ENCODE results near the gene SFSWAP.
A peak's percentile ranks its signal among the peaks of the same experiment; 100 is the strongest.
"Not testable (repeated sequence)": the region's sequence is repeated elsewhere in the genome, so short reads cannot be mapped to it uniquely, and the experiment has no call there.

SFSWAP gene

DNA sequence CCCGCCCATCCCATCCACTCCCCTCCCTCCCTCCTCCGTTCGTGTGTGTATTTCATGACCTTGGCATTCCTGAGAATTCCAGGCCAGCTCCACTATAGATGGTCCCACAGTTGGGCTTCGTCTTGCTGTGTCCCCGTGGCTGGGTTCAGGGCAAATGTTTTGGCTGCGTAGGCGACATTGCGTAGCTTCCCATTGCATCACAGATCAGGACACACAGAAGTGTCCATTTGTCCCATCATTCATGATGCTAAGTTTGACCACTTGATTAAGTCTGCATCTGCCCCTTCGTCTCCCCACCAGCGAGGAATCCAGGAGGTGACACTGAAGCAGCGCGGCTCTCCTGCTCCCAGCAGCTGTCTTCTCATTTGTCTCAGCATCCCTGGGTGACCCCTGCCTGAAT, 78.7 kb downstream of the SFSWAP start:
- no peak for DNase-seq (ENCODE audit: low read depth)

DNA sequence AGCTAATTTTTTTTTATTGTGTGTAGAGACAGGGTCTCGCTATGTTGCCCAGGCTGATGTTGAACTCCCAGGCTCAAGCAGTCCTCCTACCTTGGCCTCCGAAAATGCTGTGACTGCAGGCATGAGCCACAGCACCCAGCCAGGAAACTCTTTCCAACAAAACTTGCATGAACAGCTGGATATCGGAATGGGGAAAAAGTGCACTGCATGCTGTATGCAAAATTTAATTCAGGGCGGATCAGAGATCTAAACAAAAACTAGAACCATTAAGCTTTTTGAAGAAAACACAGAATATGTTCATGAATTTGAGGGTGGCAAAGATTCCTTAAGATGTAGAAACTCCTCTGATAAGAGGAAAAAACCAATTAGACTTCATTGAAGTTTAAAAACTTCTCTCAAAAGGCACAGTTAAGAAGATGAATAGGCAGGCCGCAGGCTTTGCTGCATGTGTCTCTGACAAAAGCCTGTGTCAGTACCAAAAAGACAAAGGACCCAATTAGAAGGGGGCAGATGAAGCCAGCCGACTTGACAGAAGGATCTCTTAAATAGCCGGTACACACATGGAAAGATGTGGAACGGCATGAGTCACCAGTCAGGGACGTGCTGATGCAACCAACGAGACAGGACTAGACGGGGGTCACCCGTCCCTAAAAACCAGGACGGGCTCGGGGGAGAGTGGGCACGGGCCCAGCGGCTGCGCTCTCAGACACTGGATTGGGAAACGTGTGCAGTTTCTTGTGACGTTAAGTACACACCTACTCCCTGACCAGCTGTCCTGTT, 82.5 kb downstream of the SFSWAP start:
- DNase-seq (ENCODE audit: low read depth), result no peak

DNA sequence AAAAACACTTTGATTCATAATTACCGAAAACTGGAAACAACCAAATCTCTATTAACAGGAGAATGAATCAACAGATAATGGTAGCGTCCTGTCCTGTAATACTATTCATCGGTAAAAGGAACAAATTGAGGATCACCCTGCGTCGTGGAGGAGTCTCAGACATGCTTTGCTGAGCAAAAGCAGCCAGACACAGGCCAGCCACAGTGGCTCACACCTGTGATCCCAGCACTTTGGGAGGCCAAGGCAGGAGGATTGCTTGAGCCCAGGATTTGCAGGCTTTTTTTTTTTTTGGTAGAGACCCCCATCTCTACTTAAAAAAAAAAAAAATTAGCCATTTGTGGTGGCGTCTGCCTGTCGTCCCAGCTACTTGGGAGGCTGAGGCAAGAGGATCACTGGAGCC, 83.2 kb downstream of the SFSWAP start:
- DNase-seq (ENCODE audit: low read depth), result no peak

DNA sequence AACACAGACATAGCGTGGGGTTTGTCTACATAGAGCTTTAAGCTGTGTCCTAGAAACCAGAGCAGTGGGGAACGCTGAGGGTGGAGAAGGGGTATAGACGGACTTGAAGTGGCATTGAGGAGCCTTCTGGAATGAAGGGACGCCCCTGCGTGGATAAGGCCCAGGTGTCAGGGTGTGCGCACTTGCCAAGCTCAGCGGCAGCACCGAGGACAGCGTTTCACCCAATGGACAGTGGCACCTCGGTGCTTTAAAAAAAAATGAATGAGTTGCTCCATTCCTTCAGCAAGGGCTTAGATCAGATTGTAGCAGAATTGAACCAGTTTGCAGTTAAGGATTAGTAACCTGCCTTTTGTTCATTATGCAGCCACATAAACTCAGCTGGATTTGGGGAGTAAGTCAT, 83.7 kb downstream of the SFSWAP start:
- DNase-seq (ENCODE audit: low read depth), result no peak

DNA sequence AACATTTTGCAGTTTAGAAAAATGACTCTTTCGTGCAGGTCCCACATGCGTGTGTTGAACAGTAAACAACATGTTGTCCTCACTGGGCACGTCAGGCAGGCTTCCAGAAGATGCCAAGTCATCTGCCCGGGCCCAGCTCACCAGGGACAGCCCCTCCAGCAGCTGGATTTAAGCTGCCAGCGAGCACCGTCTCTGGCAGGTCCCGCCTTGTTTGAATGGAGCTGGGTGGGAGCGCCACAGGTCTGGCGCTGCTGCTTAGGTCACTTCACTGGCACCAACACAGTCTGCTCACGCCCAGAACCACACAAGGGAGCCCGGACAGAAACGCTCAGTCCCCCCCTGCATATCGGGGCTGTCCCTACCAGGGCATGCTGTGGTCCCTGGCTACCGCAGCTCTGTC, 84.2 kb downstream of the SFSWAP start:
- DNase-seq (ENCODE audit: low read depth), result no peak

DNA sequence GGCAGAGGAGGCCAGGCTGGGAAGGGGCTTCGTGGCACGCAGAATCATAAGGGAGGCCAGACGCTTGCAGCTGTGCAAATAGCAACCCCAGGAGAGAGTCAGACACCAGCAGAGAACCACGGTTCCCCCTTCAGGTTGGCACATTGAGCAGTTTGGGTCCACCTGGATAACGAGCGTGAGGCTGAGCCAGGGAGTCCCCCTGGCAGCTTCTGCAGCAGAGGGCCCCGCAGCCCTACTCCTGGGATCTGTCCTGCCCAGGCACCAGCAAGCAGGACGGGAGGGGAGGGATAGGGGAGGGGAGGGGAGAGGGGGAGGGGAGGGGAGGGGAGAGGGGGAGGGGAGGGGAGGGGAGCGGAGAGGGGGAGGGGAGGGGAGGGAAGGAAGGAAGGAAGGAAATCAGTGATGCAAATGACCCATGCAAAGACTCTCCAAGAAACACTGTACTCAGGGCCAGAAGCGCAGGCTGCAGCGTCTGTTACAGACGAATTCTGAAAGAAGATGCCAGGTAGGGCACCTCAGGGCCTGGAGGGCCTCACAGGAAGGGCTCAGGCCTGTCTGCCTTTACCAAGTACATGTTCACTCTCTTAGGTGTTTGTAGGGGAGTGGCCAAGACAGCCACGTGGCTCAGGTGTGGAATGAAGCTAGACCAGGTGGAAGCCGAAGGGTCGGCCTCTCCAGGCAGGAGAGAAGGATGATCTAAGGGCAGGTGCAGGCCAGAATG, 85.0 kb downstream of the SFSWAP start:
- no peak for DNase-seq (ENCODE audit: low read depth)

DNA sequence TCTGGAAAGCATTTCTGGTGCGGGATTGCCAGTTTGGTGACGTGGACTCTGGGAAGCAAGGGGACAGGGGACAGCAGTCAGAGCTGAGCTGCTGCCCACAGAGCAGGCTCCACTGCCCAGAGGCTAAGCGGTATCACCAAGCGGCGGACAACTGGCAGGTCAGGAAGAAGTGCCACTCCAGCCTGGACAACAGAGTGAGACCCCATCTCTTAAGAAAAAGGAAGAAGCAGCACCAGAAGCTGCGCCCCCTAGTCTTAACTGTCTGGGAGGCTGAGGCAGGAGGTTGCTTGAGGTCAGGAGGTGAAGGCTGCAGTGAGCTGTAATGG, 85.5 kb downstream of the SFSWAP start:
- no peak for DNase-seq (ENCODE audit: low read depth)

DNA sequence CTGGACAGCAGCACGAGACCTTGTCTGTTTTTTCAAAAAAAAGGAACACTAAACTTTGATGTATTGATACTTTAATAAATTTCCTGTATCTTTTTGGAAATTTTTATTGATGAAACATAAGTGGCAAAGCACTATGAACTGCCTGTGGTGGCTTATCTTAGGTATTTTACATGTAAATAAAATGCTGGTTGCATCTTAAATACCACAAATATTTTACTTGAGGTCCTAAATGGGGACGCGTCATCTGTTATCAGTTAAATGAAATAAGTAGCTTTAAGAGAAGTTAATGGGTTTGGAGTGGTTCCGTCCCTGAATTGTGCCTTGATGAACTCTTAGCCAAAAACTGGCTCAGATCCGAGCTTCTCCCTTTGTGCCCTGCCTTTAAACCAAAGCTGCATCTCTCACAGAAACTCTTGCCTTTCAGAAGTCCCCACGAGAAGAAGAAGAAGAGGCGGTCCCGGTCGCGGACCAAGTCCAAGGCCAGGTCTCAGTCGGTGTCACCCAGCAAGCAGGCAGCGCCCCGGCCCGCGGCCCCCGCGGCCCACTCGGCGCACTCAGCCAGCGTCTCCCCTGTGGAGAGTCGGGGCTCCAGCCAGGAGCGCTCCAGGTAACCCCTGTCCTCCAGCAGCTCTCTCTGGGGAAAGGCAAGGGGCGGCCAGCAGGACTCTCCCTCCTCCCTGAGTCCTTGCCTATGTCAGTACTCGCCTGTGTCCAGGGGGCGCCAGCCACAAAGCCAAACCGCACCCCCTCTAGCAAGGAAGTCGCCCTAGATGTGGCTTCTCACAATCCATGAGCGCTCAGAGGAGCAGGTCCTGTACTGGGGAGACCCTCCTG, 86.1 kb downstream of the SFSWAP start:
- DNase-seq (ENCODE audit: low read depth), result no peak

DNA sequence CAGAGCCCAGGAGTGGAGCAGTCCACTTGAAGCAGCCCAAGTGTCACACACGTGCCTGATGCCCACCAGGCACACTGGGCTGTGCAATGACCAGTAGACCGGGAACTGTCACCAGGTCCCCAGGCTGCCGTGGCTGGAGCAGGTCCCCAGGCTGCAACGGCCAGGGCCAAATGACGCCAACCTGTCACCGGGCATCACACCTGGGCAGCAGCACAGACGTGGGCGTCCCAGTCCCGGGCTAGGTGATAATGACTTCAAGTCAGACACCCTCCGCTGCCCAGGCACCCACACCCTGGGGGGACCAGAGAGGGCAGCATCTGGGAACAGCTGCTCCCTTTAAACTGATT, 86.7 kb downstream of the SFSWAP start:
- no peak for DNase-seq (ENCODE audit: low read depth)

DNA sequence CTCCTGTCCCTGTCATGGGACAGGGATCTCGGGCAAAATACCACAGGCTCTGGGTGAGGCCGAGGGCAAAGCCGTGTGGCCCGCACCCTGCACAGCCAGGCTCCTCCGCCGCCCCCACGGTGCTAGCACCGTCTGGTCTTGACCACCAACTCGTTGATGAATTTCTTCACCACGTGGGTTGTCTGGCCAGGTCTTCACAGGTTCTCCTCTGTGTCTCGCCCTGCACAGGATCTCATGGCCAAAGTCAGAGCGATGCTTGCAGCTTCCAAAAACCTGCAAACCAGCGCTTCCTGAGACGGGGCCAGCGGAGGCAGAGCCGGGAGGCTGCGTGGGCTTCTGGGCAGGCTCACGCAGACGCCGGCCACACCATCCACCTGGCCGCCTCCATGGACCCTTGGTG, 88.3 kb downstream of the SFSWAP start:
- no peak for DNase-seq (ENCODE audit: low read depth)

DNA sequence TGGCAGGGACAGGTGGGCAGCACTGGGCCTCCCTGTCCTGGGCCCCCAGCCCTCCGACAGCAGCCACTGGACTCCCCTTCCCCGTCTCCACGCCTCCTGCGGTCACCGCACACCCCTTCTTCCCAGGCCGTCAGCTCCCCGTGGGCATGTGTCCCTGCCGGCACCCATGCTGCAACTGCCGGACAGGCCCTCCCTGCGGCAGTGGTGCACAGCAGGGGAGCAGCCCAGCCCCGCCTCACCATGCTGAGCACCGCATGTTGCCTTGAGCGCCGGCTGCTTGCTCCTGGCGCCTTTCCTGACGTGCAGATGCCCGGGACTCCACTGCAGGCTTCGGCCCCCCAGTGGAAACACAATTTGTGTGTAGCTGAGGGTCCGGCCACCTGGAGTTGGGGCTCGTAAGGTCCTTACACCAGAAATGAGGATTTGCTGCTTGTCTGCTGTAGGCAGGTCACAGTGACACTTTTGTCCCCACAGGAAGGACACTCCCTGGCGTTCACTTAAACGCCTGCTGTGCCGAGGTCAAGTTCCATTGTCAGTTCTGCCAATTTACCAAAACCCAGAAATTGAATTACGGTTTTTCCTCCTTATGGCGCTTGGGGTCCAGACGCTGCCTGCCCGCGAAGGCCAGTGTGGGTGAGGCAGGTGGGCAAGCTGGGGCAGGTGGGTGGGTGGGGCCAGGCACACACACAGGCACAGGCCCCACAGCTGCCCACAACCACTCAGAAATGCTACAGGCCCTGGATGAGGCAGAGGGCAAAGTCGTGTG, 89.1 kb downstream of the SFSWAP start:
- DNase-seq (ENCODE audit: low read depth), result no peak

DNA sequence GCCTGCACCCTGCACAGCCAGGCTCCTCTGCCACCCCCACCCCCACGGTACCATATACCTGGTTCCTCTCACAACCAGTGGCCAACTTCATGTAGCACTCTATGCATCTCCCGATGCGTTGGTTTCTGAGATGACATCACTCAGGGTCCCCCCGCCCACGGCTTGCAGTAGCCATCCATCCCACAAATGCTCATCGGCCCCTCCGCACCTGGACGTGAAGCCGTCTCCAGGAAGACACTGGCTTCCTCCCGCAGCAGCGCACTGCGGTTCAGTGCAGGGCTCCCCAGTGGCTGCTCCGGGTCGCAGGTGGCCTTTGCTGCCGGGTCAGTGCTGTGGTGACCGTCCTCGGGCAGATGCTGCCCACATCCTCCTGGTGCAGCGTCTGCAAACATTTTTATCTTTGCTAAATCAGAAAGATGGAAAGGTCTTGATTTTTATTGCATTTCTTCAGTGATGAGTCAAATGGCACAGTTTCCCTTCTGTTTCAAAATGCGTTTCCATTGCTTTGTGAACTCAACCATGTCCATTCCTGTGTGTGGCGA, 89.8 kb downstream of the SFSWAP start:
- DNase-seq (ENCODE audit: low read depth), result no peak

DNA sequence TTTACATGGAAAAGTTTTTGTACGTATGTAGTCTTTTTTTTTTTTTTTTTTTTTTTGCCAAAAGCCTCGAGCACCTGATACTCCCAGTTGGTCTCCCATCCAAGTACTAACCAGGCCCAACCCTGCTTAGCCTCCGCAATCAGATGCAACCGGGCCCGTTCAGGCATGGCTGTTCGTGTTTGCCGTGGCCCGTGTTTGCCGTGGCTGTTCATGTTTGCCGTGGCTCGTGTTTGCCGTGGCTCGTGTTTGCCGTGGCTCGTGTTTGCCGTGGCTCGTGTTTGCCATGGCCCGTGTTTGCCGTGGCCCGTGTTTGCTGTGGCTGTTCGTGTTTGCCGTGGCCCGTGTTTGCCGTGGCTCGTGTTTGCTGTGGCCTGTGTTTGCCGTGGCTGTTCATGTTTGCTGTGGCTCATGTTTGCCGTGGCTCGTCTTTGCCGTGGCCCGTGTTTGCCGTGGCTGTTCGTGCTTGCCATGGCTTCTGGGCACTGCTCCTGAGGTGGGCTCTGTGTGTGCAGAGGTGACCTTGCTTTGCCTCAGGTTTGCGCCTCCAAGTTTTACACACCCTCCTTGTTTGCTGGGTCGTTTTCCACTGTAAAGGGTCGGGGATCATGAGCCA, 90.5 kb downstream of the SFSWAP start:
- DNase-seq (ENCODE audit: low read depth), result no peak

DNA sequence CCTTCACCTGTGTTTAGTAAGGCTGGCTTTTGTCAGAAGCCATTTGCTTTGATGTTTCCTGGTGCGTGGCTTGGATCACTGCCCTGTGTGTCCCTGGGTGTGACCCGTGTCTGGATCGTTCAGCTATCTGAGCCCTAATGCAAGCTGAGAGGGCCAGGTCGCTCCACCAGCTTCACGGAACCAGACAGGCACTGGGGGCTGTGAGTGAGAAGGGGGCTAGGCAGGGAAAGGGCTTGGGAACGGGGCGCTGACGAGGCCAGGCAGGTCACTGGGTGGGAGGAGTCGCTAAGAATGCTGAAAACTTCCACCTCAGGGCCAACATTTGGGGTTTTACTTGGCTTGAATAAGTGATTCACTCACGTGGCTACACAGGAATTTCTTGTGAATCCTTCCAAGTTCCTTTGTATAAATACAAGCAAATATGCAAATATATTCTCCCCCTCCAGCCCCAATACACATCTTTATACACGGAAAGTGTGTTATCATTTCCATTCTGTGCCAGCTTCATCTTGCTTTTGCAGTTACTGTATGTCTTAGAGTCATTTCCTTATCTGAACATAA, 93.2 kb downstream of the SFSWAP start:
- DNase-seq (ENCODE audit: low read depth), result no peak

DNA sequence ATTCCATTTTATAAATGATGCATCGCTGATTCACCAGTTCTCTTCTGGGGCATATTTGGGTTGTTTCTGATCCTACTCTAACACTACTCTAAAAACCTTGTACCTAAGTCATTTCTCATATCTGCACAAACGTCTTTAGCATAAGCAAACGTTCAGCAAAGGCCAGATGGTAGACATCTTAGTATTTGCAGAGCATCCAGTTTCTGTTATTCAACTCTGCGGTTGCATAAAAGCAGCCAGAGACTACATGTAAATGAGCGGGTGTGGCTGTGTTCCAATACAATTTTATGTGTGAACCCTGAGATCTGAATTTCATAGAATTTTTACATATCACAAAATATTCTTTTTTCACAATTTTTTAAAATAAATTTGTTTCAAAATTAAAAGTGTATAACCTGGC, 94.5 kb downstream of the SFSWAP start:
- no peak for DNase-seq (ENCODE audit: low read depth)

DNA sequence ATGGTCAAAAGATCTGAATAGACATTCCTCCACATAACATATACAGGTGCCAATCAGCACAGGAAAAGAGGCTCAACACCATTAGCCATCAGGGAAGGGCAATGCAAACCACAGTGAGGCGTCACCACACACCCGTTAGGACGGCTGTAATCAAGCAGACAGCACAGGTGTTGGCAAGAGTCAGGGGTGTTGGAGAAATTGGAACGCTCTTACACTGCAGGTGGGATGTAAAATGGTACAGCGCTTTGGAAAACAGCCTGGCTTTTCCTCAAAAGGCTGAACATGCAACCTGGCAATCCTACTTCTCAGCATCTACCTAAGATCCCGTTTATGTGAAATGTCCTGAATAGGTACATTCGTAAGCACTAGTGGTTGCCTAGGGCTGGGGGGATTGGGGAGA, 95.8 kb downstream of the SFSWAP start:
- no peak for DNase-seq (ENCODE audit: low read depth)

DNA sequence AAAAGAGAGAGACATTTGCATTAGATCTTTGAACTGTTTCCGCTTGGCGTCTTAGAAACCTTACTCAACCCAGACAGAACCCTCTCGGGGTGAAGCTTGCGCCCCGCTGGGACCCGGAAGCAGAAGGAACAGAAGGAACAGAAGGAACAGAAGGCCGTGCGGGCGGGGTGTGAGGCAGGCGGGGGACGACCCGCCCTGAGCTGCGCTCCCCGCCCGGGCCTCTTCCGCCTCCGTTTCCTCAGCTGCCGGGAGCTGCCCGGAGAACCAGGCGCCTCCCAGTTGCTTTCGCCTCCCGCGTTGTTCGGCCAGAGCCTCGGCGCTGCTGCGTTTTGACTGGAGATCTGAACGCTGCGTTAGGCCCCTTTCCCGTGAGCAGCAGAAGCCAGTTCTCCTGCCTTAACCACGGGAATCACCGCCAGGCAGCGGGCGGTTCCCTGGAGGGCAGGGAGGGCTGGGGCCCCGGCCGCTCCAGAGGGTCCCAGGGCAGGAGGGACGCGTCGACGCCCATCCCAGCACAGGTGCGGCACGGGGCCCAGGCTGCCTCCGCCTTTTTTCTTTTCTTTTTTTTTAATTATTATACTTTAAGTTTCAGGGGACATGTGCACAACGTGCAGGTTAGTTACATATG, 98.0 kb downstream of the SFSWAP start:
- DNase-seq (ENCODE audit: low read depth), result peak; percentile 22

DNA sequence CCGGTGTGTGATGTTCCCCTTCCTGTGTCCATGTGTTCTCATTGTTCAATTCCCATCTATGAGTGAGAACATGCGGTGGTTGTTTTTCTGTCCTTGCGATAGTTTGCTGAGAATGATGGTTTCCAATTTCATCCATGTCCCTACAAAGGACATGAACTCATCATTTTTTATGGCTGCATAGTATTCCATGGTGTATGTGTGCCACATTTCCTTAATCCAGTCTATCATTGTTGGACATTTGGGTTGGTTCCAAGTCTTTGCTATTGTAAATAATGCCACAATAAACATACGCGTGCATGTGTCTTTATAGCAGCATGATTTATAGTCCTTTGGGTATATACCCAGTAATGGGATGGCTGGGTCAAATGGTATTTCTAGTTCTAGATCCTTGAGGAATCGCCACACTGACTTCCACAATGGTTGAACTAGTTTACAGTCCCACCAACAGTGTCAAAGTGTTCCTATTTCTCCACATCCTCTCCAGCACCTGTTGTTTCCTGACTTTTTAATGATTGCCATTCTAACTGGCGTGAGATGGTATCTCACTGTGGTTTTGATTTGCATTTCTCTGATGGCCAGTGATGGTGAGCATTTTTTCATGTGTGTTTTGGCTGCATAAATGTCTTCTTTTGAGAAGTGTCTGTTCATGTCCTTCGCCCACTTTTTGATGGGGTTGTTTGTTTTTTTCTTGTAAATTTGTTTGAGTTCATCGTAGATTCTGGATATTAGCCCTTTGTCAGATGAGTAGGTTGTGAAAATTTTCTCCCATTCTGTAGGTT, 98.8 kb downstream of the SFSWAP start:
- DNase-seq (ENCODE audit: low read depth), result not testable (repeated sequence)

DNA sequence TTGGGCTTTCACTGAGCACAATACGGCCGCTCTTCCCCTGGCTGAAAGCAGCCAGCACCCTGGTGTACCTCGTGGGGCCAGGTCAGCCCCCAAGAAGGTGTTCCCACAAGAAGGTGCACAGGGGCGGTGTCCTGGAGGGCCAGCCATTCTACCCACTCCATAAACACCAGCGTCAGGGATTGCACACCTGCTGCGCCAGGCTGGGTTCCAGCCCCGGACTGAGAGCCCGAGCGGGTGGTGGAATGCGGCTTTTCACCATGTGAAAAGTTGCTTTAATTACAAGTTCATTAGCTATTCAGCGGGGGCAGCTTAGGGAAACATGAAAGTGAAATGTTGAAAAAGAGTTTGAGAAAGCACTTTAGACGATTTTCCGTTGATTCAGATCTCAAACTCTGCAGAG, 99.8 kb downstream of the SFSWAP start:
- no peak for DNase-seq (ENCODE audit: low read depth)

DNA sequence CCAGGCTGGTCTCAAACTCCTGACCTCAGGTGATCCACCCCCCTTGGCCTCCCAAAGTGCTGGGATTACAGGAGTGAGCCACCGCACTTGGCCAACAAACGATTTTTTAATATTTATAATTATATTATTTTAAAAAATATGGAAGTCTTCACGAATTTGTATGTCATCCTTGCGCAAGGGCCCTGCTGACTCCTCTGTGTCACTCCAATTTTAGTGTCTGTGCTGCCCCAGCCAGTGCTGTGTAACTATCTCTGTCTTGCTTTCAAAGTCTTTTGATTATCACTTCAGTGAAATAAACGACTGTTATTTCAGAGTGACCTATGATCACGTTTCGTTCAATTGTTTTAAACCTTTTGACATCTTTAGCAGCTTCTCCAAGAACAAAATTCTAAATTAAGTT, 104.2 kb downstream of the SFSWAP start:
- DNase-seq (ENCODE audit: low read depth), result no peak
